ENCODE data around the gene EXD3.

DNA sequence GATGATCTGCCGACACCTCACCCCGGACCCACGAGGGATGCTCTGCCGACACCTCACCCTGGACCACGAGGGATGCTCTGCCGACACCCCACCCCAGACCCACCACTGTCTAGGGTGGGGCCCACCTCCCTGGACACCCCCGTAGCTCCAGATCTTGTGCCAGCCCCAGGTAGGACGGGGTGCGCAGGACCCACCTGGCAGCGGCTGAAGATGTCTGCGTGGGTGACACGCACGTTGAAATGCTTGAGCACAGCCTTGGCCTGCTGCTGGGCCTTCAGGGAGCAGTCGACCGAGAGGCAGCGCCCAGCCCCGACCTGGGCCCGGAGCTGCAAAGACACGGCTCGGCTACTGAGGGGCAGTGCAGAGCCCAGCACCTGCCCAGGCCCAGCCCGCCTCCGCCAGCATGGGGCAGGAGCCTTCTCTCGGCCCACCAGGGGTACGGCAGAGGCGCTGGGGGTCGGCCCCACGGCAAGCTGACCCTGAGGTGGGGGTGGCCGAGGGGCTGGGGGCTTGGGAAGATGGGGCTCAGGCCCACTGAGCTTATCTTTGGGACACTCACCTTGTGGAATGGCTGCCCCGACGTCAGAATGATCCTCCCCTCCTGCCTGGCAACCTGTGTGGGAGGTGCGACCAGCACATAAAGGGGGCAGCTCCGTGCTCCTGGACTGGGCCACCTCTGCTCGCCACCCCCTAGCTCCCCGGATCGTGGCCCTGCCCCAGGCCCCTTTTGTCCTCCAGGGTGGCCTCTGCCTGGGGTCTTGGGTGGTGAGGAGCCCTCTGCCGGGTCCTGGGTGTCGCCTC is 99.2 kb downstream of the EXD3 start:
- TF ChIP-seq POLR2A (IDR thresholded peaks at IDR 0.05; ENCODE audit: low read length) (no peak), GATA1 (IDR thresholded peaks at IDR 0.05; ENCODE audit: low read depth, low read length) (no peak)
